ENCODE results near the gene DIS3L2.

The DIS3L2 gene

GRCh38 chr2:232009639-232010274, 48.2 kb downstream of the DIS3L2 start:
- Histone ChIP-seq H3K27ac (no peak overlapping the region), H3K79me2 (peaks cover 6% of the 10 kb centered on the region), H3K9ac (no peak overlapping the region), H2AFZ (no peak overlapping the region), H3K4me2 (ENCODE audit: low read length) (no peak overlapping the region), H3K36me3 (ENCODE audit: control insufficient read depth, insufficient read depth, low read length) (no peaks in the 10 kb centered on the region), H3K9me3 (ENCODE audit: control insufficient read depth, low read length) (no peaks in the 10 kb centered on the region), H3K4me1 (peaks cover 10% of the 10 kb centered on the region), H3K4me3 (ENCODE audit: low read depth, low read length) (no peak overlapping the region), H3K27me3 (ENCODE audit: control insufficient read depth, insufficient read depth, low read length) (no peaks in the 10 kb centered on the region)
- no peak for TF ChIP-seq CTCF (IDR thresholded peaks at IDR 0.05)

- Histone ChIP-seq H3K27me3 (ENCODE audit: control insufficient read depth, insufficient read depth, low read length) (no peaks in the 10 kb centered on the region), H3K9me3 (ENCODE audit: control insufficient read depth, low read length) (no peaks in the 10 kb centered on the region), H3K27ac (no peak overlapping the region), H3K79me2 (no peaks in the 10 kb centered on the region), H2AFZ (no peak overlapping the region), H3K9ac (no peak overlapping the region), H3K4me2 (ENCODE audit: low read length) (no peak overlapping the region), H3K4me1 (peaks cover 10% of the 10 kb centered on the region), H3K4me3 (ENCODE audit: low read depth, low read length) (no peak overlapping the region), H3K36me3 (ENCODE audit: control insufficient read depth, insufficient read depth, low read length) (no peaks in the 10 kb centered on the region)
- no peak for TF ChIP-seq CTCF (IDR thresholded peaks at IDR 0.05)
These were observed 52.3 kb downstream of the DIS3L2 start for GRCh38 chr2:232013701-232014353.

- peaks cover 10% of the 10 kb centered on the region for H3K4me1 ChIP-seq
- no peak overlapping the region for H2AFZ ChIP-seq
- no peak overlapping the region for H3K9ac ChIP-seq
- no peaks in the 10 kb centered on the region for H3K36me3 ChIP-seq (ENCODE audit: control insufficient read depth, insufficient read depth, low read length)
- H3K79me2 ChIP-seq: no peaks in the 10 kb centered on the region
- no peak overlapping the region for H3K4me3 ChIP-seq (ENCODE audit: low read depth, low read length)
- no peaks in the 10 kb centered on the region for H3K27me3 ChIP-seq (ENCODE audit: control insufficient read depth, insufficient read depth, low read length)
- H3K4me2 ChIP-seq (ENCODE audit: low read length): no peak overlapping the region
- no peak overlapping the region for H3K27ac ChIP-seq
- no peaks in the 10 kb centered on the region for H3K9me3 ChIP-seq (ENCODE audit: control insufficient read depth, low read length)
- TF ChIP-seq CTCF (IDR thresholded peaks at IDR 0.05): no peak
These were observed 53.2 kb downstream of the DIS3L2 start for GRCh38 chr2:232014681-232015080.

DNA sequence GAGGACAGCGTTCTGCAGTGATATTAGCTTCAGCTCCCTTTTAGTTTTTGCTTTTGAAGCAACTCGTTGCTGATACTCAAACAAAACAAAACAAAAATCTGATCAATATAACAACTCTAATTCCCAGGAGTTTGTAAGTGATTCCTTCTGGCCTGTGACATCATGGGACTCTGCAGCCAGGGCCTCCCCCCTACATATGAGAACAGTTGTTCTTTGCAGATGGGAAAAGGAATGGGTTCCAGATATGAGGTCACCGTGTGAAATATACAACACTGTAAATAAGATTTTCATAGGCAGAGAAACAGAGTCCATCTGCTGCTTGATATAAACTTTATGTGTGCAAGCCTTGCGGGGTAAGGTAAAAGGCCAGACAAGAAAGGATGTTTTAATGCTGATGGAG, 56.7 kb downstream of the DIS3L2 start:
- H3K36me3 ChIP-seq (ENCODE audit: control insufficient read depth, insufficient read depth, low read length): no peaks in the 10 kb centered on the region
- no peak overlapping the region for H3K4me2 ChIP-seq (ENCODE audit: low read length)
- TF ChIP-seq CTCF (IDR thresholded peaks at IDR 0.05): no peak
- H3K79me2 ChIP-seq: no peaks in the 10 kb centered on the region
- no peak overlapping the region for H3K27ac ChIP-seq
- no peaks in the 10 kb centered on the region for H3K27me3 ChIP-seq (ENCODE audit: control insufficient read depth, insufficient read depth, low read length)
- H2AFZ ChIP-seq: no peak overlapping the region
- H3K9me3 ChIP-seq (ENCODE audit: control insufficient read depth, low read length): no peaks in the 10 kb centered on the region
- no peak overlapping the region for H3K9ac ChIP-seq
- H3K4me3 ChIP-seq (ENCODE audit: low read depth, low read length): no peak overlapping the region
- peaks cover 6% of the 10 kb centered on the region for H3K4me1 ChIP-seq

- H3K4me1 ChIP-seq: no peaks in the 10 kb centered on the region
- H3K27ac ChIP-seq: no peak overlapping the region
These were observed 61.2 kb downstream of the DIS3L2 start for GRCh38 chr2:232022718-232023117.

More at GRCh38 chr2:232022718-232023117, 61.2 kb downstream of the DIS3L2 start:
- Histone ChIP-seq H3K4me2 (ENCODE audit: low read length) (no peak overlapping the region), H3K36me3 (ENCODE audit: control insufficient read depth, insufficient read depth, low read length) (no peaks in the 10 kb centered on the region), H3K9me3 (ENCODE audit: control insufficient read depth, low read length) (no peaks in the 10 kb centered on the region), H3K27me3 (ENCODE audit: control insufficient read depth, insufficient read depth, low read length) (no peaks in the 10 kb centered on the region), H3K4me3 (ENCODE audit: low read depth, low read length) (no peak overlapping the region), H2AFZ (no peak overlapping the region), H3K79me2 (no peaks in the 10 kb centered on the region), H3K9ac (no peak overlapping the region)
- TF ChIP-seq CTCF (IDR thresholded peaks at IDR 0.05): no peak

Data from parathyroid adenoma (tissue), 2 donors.